GM23248 (cell line): ENCODE results near the gene PLCB1.

ENCODE experiments used
- EZH2 ChIP-seq: fragments of 200-600 bp; sonication (generic); IDR thresholded peaks from 2 replicates; pipeline ENCODE4 v1.6.1; 2018; ENCODE audit warnings: antibody characterized with exemption, mild to moderate bottlenecking; ENCODE audit not compliant: insufficient read depth, poor library complexity, severe bottlenecking
- EZH2phosphoT487 ChIP-seq: fragments of 200-600 bp; sonication (generic); IDR thresholded peaks from 2 replicates; pipeline ENCODE4 v1.6.1; 2018; ENCODE audit warnings: antibody characterized with exemption, moderate library complexity, mild to moderate bottlenecking, low read depth; ENCODE audit not compliant: insufficient read depth

DNA sequence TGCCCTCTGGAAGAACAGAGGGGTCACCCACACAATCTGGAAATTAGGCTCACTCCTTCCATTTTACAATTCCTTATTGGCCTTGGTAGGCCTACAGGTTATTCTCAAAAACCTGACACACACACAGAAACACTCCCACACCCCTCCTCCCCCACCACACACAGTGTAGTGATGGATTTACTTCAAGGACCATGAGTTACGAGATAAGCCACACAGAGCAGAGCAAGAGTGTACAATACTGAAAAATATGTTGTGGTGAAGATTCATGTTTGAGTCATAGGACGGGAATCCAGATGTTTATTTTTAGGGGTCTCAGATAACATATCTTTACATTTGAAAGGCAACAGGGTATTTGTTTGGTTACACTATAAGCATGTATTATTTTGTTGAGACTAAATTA, 291.9 kb downstream of the PLCB1 start:
- no peak for TF ChIP-seq EZH2
- TF ChIP-seq EZH2phosphoT487, result no peak
